Thyroid gland (tissue), 4 donors: ENCODE results near the gene DLK2.

Source experiments
- POLR2A ChIP-seq, 2 donors: fragments of 450-650 bp; IDR thresholded peaks; one replicate each; pipeline ENCODE4 v1.6.1; 2017; ENCODE audit warnings: antibody characterized with exemption in 2 of 2, mild to moderate bottlenecking in 2 of 2, moderate library complexity in 1 of 2
- TF ChIP-seq, protein P1 (sequence below), 6 experiments: fragments of 200-600 bp in 3 of 6; fragments of 450-650 bp in 3 of 6; sonication (generic) in 3 of 6; IDR thresholded peaks; one replicate each; pipeline ENCODE4 v1.5.1; 2016 to 2019; ENCODE audit warnings: antibody characterized with exemption in 6 of 6, mild to moderate bottlenecking in 2 of 6, inconsistent platforms in 1 of 6, moderate library complexity in 1 of 6

DNA sequence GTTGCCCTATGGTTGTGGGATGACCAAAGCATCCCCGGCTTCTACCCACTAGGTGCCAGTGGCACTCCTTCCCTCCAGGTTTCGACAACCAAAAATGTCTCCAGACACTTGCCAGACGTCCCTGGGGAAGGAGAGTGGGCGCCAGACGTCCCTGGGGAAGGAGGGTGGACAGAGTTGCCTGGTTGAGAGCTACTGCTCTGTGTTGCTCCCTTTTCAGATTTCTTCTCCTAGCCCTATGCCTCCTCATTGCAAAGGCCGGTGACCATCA is 41.7 kb upstream of the DLK2 start:
- TF ChIP-seq, protein P1, sequence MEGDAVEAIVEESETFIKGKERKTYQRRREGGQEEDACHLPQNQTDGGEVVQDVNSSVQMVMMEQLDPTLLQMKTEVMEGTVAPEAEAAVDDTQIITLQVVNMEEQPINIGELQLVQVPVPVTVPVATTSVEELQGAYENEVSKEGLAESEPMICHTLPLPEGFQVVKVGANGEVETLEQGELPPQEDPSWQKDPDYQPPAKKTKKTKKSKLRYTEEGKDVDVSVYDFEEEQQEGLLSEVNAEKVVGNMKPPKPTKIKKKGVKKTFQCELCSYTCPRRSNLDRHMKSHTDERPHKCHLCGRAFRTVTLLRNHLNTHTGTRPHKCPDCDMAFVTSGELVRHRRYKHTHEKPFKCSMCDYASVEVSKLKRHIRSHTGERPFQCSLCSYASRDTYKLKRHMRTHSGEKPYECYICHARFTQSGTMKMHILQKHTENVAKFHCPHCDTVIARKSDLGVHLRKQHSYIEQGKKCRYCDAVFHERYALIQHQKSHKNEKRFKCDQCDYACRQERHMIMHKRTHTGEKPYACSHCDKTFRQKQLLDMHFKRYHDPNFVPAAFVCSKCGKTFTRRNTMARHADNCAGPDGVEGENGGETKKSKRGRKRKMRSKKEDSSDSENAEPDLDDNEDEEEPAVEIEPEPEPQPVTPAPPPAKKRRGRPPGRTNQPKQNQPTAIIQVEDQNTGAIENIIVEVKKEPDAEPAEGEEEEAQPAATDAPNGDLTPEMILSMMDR (IDR thresholded peaks at IDR 0.05) = no peak
- TF ChIP-seq POLR2A (IDR thresholded peaks at IDR 0.05) = no peak
